AG10803 (cell line): Measurements from ENCODE around the gene RTEL1.

ENCODE experiments used
- DNase-seq: peaks from one replicate; pipeline ENCODE4 v3.0.0; 2010; ENCODE audit warnings: low read depth
- H3K4me3 ChIP-seq: 2 replicates; pipeline ENCODE4 v1.5.1; 2011; ENCODE audit warnings: mild to moderate bottlenecking, low read length, control low read depth
- TF ChIP-seq, protein P1 (sequence below): conservative IDR thresholded peaks from 2 replicates; pipeline ENCODE4 v1.5.1; 2011; ENCODE audit warnings: mild to moderate bottlenecking, low read length, control low read depth, inconsistent platforms

RTEL1 gene

DNA sequence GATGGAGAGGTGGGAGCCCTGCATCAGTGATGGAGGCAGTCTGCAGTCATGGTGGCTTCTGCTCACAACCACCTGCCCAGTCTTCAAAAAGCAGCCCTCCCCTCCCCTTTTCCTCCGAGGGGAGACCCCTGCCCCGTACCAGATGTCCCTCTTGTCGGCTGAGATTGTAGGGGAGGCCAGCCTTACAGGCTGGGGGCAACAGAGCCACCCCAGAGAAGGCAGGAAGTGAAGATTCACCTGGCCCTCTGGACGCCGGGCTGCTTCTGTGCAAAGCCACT is 42.9 kb downstream of the RTEL1 start:
- no peak for DNase-seq
- TF ChIP-seq, protein P1, sequence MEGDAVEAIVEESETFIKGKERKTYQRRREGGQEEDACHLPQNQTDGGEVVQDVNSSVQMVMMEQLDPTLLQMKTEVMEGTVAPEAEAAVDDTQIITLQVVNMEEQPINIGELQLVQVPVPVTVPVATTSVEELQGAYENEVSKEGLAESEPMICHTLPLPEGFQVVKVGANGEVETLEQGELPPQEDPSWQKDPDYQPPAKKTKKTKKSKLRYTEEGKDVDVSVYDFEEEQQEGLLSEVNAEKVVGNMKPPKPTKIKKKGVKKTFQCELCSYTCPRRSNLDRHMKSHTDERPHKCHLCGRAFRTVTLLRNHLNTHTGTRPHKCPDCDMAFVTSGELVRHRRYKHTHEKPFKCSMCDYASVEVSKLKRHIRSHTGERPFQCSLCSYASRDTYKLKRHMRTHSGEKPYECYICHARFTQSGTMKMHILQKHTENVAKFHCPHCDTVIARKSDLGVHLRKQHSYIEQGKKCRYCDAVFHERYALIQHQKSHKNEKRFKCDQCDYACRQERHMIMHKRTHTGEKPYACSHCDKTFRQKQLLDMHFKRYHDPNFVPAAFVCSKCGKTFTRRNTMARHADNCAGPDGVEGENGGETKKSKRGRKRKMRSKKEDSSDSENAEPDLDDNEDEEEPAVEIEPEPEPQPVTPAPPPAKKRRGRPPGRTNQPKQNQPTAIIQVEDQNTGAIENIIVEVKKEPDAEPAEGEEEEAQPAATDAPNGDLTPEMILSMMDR: no peak
- H3K4me3 ChIP-seq: no peak overlapping the region

DNA sequence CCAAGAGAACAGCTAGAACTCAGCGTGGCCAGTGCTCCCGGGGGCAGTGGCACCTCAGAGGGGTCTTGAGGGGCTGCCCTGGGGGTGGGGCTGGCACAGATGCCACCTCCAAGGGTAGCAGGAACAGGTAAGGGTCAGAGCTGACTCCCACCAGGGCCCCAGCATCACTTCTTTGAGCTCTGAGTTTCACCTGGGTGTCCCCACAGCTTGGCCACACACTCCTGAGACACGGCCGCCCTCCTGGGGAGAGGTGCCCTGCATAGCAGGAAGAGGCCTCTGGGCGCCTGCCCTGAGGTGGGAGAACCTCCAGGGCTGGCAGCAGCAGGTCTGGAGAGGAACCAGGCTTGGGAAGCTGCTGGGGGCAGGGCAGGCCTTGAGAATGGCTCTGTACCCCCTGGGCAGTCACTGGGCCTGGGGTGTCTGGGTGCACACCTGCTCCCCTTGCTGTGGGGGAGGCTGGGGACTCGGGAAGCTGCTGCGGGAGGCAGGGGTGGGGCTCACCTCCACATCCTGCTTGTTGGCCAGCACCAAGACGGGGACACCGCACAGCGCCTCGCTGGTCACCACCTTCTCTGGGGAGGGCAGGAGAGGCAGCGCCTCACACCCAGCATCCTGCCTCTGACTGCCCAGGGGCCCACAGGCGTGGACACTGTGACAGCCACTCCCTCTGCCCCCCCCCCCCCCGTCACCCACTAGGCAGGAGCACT is 43.4 kb downstream of the RTEL1 start:
- TF ChIP-seq, protein P1: no peak
- H3K4me3 ChIP-seq: no peak overlapping the region
- DNase-seq: no peak

DNA sequence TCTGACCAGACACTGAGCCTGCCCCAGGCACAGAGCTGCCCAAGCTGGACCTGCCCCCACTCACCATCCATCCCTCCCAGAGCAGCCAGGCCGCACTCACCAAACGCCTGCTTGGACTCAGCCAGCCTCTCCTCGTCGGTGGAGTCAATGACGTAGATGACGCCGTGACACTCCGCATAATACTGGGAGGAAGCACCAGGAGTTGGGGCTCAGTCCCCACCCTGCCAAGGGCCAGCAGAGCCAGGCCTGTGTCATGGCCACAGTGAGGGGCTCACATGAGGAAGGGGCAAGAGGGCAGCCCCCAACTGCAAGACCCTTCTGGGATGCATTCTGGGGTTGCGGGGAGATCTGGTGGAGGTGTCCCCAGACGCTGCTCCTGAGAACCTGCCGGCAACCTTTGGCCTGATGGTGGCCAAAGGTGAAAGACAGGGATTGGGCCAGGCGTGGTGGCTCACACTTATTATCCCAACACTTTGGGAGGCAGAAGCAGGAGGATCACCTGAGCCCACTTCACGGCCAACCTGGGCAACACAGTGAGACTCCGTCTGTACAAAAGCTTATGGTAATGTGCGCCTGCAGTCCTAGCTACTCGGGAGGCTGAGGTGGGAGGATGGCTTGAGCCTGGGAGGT is 44.0 kb downstream of the RTEL1 start:
- H3K4me3 ChIP-seq: no peak overlapping the region
- DNase-seq: no peak
- TF ChIP-seq, protein P1: no peak

GRCh38 chr20:63702751-63703470 is 44.8 kb downstream of the RTEL1 start:
- no peak for DNase-seq
- TF ChIP-seq, protein P1: no peak
- no peak overlapping the region for H3K4me3 ChIP-seq

DNA sequence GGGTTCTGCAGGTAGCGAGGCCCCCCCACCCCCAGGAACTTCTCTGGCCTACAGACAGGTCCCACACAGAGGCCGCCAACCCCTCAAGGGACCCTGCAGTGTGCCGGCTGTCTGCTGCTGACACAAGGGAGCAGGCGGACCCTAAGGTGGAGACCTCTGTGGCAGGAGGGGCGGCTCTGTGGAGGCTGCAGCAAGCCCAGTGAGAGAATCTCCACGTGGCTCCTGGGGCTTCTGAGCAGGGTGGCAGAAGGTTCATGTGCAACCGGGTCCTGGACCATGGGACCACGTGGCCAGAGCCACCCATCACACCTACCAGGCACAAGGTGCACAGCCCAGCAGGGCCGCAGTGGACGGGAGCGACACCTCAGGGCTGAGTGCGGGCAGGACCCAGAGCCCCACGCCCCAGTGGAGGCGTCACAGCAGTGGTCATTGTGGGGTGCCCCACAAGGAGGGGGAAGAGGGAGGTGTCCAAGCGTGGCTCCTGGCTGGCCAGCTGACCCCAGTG is 45.4 kb downstream of the RTEL1 start:
- no peak overlapping the region for H3K4me3 ChIP-seq
- TF ChIP-seq, protein P1: no peak
- DNase-seq: no peak

GRCh38 chr20:63703976-63704748 is 46.0 kb downstream of the RTEL1 start:
- no peak for DNase-seq
- no peak overlapping the region for H3K4me3 ChIP-seq
- TF ChIP-seq, protein P1: no peak
